ENCODE data around the gene SLC19A1.

SLC19A1 gene

GRCh38 chr21:45491056-45491455 is 51.2 kb downstream of the SLC19A1 start:
- no peak for DNase-seq (ENCODE audit: low read depth)

GRCh38 chr21:45490049-45490731 is 52.0 kb downstream of the SLC19A1 start:
- no peak for DNase-seq (ENCODE audit: low read depth)

DNA sequence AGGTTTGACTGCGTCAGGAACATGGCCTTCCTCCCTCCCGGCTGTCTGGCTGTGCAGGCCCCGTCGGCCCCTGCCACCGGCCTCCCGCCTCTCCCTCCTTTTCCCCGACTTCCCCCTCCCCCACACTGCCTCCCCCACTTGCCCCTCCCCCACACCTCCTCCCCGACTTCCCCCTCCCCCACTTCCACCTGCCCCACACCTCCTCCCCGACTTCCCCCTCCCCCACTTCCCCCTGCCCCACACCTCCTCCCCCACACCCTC is 52.6 kb downstream of the SLC19A1 start:
- no peak for DNase-seq (ENCODE audit: low read depth)

- no peak for DNase-seq (ENCODE audit: low read depth)
These were observed 53.1 kb downstream of the SLC19A1 start for GRCh38 chr21:45488931-45489721.

GRCh38 chr21:45487891-45488600 is 54.2 kb downstream of the SLC19A1 start:
- DNase-seq (ENCODE audit: low read depth) = no peak

- DNase-seq (ENCODE audit: low read depth) = no peak
These were observed 55.0 kb downstream of the SLC19A1 start for GRCh38 chr21:45487161-45487806.

DNA sequence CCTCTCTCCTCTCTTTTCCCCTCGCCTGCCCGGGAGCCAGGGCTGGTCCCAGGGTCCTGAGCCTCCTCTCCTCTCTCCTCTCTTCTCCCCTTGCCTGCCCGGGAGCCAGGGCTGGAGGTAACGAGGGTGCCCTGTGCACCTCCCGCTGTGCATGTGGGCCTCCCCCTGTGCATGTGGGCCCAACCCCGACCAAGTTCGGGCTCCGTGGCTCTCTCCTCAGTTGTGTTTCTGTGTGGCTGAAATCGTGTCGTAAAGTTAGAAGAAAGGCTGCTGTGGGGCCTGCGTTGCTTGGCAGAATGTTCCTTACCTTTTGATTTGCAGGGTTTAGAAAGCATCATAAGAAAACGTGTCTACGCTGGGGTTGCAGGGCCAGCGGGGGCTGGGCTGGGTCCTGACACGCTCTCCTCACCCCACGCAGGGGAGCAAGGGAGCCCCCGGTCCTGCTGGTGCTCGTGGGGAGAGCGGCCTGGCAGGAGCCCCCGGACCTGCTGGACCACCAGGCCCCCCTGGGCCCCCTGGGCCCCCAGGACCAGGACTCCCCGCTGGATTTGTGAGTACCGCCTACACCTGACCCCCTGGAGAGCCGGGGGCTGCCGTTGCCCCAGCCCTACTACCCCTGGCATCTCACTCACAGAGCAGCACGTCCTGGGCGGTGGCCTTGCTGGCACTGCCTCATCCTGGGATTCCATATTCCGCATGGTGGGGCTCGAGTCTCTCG is 55.6 kb downstream of the SLC19A1 start:
- DNase-seq (ENCODE audit: low read depth) = no peak

DNA sequence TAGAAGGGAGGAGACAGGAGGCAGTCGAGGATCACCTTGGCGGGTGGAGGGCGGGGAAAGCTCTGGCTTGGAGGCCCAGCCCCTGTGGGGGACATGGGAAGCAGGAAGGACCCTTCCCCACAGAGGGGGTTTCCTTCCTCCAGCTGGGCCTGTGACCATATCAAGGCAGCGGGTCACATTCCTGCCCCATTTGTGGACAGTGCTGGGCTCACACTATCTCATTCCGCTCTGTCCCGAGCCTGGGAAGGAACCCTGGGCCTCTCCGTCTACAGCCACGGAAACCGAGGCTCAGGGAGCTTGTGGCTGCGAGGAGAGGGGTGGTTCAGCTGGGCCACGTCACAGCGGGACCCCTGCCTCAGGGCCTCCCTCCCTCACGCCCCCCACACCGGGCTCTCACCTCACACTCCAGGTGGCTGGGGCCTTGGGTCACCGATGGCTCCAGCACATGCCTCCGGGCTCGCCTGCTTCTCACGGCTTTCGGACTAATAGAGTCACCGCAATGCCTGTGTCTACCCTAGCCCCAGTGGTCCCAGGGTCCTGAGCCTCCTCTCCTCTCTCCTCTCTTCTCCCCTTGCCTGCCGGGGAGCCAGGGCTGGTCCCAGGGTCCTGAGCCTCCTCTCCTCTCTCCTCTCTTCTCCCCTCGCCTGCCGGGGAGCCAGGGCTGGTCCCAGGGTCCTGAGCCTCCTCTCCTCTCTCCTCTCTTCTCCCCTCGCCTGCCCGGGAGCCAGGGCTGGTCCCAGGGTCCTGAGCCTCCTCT is 56.4 kb downstream of the SLC19A1 start:
- no peak for DNase-seq (ENCODE audit: low read depth)

DNA sequence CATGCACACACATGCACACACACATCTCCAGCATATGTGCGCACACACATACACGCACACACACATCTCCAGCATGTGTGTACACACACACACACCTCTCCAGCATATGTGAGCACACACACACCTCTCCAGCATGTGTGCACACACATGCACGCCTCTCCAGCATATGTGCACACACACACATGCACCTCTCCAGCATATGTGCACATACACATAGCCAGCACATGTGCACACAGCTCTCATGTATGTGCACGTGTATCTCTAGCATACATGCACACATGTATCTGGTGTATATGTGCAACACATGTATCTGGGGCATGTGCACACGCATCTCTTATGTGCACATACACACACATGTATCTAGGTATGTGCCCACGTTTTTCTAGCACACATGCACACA is 57.9 kb downstream of the SLC19A1 start:
- no peak for DNase-seq (ENCODE audit: low read depth)

- DNase-seq (ENCODE audit: low read depth) = no peak
These were observed 59.1 kb downstream of the SLC19A1 start for GRCh38 chr21:45482899-45483821.

DNA sequence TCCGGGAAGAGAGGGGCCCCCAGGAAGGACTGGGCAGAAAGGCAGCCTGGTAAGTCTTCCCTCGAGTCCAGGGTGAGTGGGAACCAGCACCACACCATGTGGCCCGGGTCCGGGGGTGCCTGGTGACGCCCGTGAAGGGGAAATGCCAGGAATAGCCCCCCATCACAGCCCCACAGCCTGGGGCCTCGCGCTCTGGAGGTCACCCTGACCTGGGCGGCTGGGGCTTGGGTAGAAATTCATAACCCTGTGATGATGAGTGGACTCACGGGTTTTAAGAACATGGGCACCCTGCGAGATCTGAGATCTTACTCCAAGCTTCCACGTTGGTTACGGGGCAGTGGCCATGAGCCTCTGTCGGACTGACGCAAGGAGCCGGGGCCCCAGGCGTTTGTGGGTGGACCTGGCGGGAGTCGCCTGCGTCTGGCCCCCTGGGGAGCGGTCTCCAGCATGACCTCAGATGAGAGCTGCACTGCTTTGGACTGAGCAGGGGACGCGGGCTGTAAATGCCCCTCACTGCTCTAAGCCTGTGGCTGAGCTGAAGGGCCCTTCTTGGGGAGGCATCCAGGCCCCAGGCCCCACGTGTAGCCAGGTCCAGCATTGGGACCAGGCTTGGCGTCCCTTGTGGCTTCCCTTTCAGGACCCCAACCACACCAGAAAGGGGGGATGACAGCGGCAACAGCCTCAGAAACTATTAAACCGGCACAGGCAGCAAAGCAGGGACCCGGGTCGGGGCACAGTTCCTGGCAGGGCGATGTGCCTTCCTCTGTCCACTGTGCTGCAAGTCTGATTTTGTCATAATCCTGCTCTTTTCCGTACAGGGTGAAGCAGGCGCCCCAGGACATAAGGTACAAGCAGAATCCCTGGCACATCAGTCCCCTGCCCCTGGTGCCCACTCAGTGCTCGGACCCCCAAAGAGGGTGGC is 60.0 kb downstream of the SLC19A1 start:
- DNase-seq (ENCODE audit: low read depth) = no peak

GRCh38 chr21:45481566-45481965 is 60.7 kb downstream of the SLC19A1 start:
- DNase-seq (ENCODE audit: low read depth) = no peak

DNA sequence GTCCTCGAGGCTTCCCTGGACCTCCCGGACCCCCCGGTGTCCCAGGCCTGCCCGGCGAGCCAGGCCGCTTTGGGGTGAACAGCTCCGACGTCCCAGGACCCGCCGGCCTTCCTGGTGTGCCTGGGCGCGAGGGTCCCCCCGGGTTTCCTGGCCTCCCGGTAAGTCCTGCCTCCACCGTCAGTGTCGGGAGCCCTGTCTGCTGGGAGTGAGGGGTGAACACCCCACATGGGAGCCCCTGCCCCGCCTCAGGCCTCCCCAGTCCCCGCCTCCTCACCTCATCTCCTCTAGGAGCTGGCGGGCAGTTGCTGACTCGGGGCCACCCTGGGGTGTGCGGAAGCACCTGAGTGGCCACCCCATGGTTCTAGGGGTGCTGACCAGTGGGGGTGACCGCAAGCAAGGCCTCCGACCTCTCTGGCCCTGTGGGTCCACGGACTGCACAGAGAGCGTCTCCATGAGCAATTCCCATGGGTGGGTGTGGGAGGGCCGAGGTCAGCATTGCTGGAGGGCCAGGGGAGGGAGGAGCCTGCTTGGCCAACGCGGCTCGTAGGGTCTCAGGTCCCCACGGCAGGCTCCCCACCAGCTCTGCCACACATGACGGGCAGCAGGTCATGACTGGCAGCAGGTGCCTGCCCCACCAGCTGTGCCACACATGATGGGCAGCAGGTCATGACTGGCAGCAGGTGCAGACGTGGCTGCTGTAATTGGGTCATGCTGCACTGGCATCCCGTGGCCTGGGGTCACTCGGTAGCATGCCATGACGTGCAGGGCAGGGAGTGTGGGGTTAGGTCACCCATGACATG is 61.3 kb downstream of the SLC19A1 start:
- DNase-seq (ENCODE audit: low read depth) = no peak

DNA sequence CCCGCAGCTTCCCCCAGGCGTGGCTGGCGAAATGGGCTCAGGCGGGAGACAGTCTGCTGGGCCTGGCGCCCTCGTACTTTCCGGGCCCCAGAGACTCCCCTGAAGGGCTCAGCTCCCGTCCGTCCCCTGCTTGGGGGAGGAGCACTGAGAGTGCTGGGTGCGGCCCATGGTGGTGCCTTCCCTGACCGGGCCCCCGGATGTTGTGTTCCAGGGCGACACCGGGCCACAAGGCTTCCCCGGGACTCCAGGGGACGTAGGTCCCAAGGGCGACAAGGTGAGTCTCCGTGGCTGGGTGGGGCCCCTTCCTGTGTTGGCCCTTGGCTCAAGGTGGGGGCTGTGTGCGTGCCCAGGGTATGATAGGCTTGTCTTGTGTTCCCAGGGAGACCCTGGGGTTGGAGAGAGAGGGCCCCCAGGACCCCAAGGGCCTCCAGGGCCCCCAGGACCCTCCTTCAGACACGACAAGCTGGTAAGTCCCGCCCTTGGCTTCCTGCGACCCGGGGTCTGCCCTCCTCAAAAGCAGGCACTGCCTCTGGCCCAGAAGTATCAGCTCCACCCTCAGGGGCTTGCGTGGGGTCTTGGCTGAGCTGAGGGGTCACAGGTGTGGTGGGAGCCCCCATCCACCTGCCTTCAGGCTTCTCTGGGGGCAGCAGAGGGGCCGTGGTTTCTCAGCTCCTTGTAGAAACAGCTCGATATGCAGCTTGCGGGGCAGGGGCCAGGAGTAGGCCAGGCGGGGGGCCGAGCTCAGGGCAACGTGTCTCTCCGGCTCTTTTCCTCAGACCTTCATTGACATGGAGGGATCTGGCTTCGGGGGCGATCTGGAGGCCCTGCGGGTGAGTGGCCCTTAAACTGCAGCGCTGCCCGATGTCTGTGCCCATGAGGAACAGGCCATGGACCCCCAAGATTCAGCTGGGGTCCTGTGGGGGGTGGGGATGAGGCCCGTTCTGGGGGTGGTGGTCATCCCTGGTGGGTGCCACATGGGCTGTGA is 62.3 kb downstream of the SLC19A1 start:
- no peak for DNase-seq (ENCODE audit: low read depth)

GRCh38 chr21:45478816-45479669 is 63.2 kb downstream of the SLC19A1 start:
- DNase-seq (ENCODE audit: low read depth) = no peak
